ENCODE measurements around the gene RIC3. TPM values are rescaled to one million over a fixed set of nuclear protein-coding genes. Genes with fewer than 3 reads are reported as not detected.

The RIC3 gene
- total and polyA plus RNA-seq, 5 donors from 2014 or later: 1.5 to 23.8 (median 3.1) TPM

- Mint-ChIP-seq H3K4me1 (peaks cover 0 to 8% (median 0%) of the 10 kb centered on the region in 4 donors), H3K4me3 (no peak overlapping the region), H3K27ac (peak overlapping the region in 1 of 3 donors; percentile 45), H3K9me3 (peaks cover 0 to 2% (median 0%) of the 10 kb centered on the region in 7 donors), H3K27me3 (peaks cover 32% of the 10 kb centered on the region), H3K36me3 (no peaks in the 10 kb centered on the region)
- no peak for DNase-seq
- no peak for ATAC-seq (ENCODE audit: low read depth in 2 of 2)
- no peak overlapping the region for H3K4me3 ChIP-seq (ENCODE audit: low read depth, low read length)
- no peak overlapping the region for H3K27ac ChIP-seq (ENCODE audit: insufficient read depth, low read length, poor library complexity, severe bottlenecking)
- no peaks in the 10 kb centered on the region for H3K27me3 ChIP-seq (ENCODE audit: control insufficient read depth, insufficient read depth, low read length)
- H3K36me3 ChIP-seq (ENCODE audit: control insufficient read depth, insufficient read depth, low read length): no peaks in the 10 kb centered on the region
- no peaks in the 10 kb centered on the region for H3K9me3 ChIP-seq (ENCODE audit: control insufficient read depth in 2 of 2, low read length in 2 of 2)
- no peaks in the 10 kb centered on the region for H3K4me1 ChIP-seq (ENCODE audit: control insufficient read depth, insufficient read depth, low read length, poor library complexity, severe bottlenecking)
Measured at GRCh38 chr11:8206251-8207079, 37.6 kb upstream of the RIC3 start.

- no peaks in the 10 kb centered on the region for H3K4me1 ChIP-seq (ENCODE audit: control insufficient read depth, insufficient read depth, low read length, poor library complexity, severe bottlenecking)
- ATAC-seq (ENCODE audit: low read depth in 2 of 2): no peak
- no peaks in the 10 kb centered on the region for H3K36me3 ChIP-seq (ENCODE audit: control insufficient read depth, insufficient read depth, low read length)
- no peaks in the 10 kb centered on the region for H3K36me3 Mint-ChIP-seq
- peak overlapping the region in 1 of 3 donors; percentile 53 for H3K27ac Mint-ChIP-seq
- H3K9me3 ChIP-seq (ENCODE audit: control insufficient read depth in 2 of 2, low read length in 2 of 2): no peaks in the 10 kb centered on the region
- H3K27ac ChIP-seq (ENCODE audit: insufficient read depth, low read length, poor library complexity, severe bottlenecking): no peak overlapping the region
- H3K27me3 Mint-ChIP-seq: peaks cover 32% of the 10 kb centered on the region
- no peak for DNase-seq
- H3K4me3 Mint-ChIP-seq: no peak overlapping the region
- peaks cover 0 to 8% (median 0%) of the 10 kb centered on the region in 4 donors for H3K4me1 Mint-ChIP-seq
- H3K9me3 Mint-ChIP-seq: peaks cover 0 to 2% (median 0%) of the 10 kb centered on the region in 7 donors
- no peak overlapping the region for H3K4me3 ChIP-seq (ENCODE audit: low read depth, low read length)
- H3K27me3 ChIP-seq (ENCODE audit: control insufficient read depth, insufficient read depth, low read length): no peaks in the 10 kb centered on the region
Measured at GRCh38 chr11:8205566-8205965, 36.7 kb upstream of the RIC3 start.

GRCh38 chr11:8204596-8204995, 35.8 kb upstream of the RIC3 start:
- H3K36me3 ChIP-seq (ENCODE audit: control insufficient read depth, insufficient read depth, low read length): no peaks in the 10 kb centered on the region
- Mint-ChIP-seq H3K36me3 (no peaks in the 10 kb centered on the region), H3K27ac (peak overlapping the region in 1 of 3 donors; percentile 16), H3K4me3 (peak overlapping the region in 1 of 4 donors; percentile 26), H3K4me1 (peaks cover 0 to 8% (median 0%) of the 10 kb centered on the region in 4 donors), H3K27me3 (peaks cover 28% of the 10 kb centered on the region), H3K9me3 (no peaks in the 10 kb centered on the region)
- no peak for ATAC-seq (ENCODE audit: low read depth in 2 of 2)
- H3K4me3 ChIP-seq (ENCODE audit: low read depth, low read length): no peak overlapping the region
- H3K4me1 ChIP-seq (ENCODE audit: control insufficient read depth, insufficient read depth, low read length, poor library complexity, severe bottlenecking): no peaks in the 10 kb centered on the region
- DNase-seq: no peak
- no peak overlapping the region for H3K27ac ChIP-seq (ENCODE audit: insufficient read depth, low read length, poor library complexity, severe bottlenecking)
- no peaks in the 10 kb centered on the region for H3K27me3 ChIP-seq (ENCODE audit: control insufficient read depth, insufficient read depth, low read length)
- no peaks in the 10 kb centered on the region for H3K9me3 ChIP-seq (ENCODE audit: control insufficient read depth in 2 of 2, low read length in 2 of 2)

GRCh38 chr11:8204025-8204424, 35.2 kb upstream of the RIC3 start:
- H3K27me3 ChIP-seq (ENCODE audit: control insufficient read depth, insufficient read depth, low read length): no peaks in the 10 kb centered on the region
- H3K9me3 Mint-ChIP-seq: peaks cover 0 to under 1% (median 0%) of the 10 kb centered on the region in 7 donors
- no peak overlapping the region for H3K27ac Mint-ChIP-seq
- no peak overlapping the region for H3K4me3 Mint-ChIP-seq
- H3K27me3 Mint-ChIP-seq: peaks cover 26% of the 10 kb centered on the region
- no peak overlapping the region for H3K4me3 ChIP-seq (ENCODE audit: low read depth, low read length)
- DNase-seq (no peak), ATAC-seq (ENCODE audit: low read depth in 2 of 2) (no peak)
- no peaks in the 10 kb centered on the region for H3K4me1 ChIP-seq (ENCODE audit: control insufficient read depth, insufficient read depth, low read length, poor library complexity, severe bottlenecking)
- no peaks in the 10 kb centered on the region for H3K9me3 ChIP-seq (ENCODE audit: control insufficient read depth in 2 of 2, low read length in 2 of 2)
- no peaks in the 10 kb centered on the region for H3K36me3 Mint-ChIP-seq
- peaks cover 0 to 8% (median 0%) of the 10 kb centered on the region in 4 donors for H3K4me1 Mint-ChIP-seq
- no peaks in the 10 kb centered on the region for H3K36me3 ChIP-seq (ENCODE audit: control insufficient read depth, insufficient read depth, low read length)
- no peak overlapping the region for H3K27ac ChIP-seq (ENCODE audit: insufficient read depth, low read length, poor library complexity, severe bottlenecking)

- H3K27ac ChIP-seq (ENCODE audit: insufficient read depth, low read length, poor library complexity, severe bottlenecking): no peak overlapping the region
- ATAC-seq (ENCODE audit: low read depth in 2 of 2): no peak
- H3K9me3 Mint-ChIP-seq: peaks cover 0 to 2% (median 0%) of the 10 kb centered on the region in 7 donors
Measured at GRCh38 chr11:8203414-8203715, 34.5 kb upstream of the RIC3 start.

GRCh38 chr11:8202516-8203413, 33.9 kb upstream of the RIC3 start:
- no peak overlapping the region for H3K4me3 ChIP-seq (ENCODE audit: low read depth, low read length)
- Mint-ChIP-seq H3K36me3 (no peaks in the 10 kb centered on the region), H3K27me3 (peaks cover 22% of the 10 kb centered on the region), H3K27ac (no peak overlapping the region), H3K4me1 (peaks cover 0 to 8% (median 0%) of the 10 kb centered on the region in 4 donors), H3K9me3 (peaks cover 0 to 2% (median 0%) of the 10 kb centered on the region in 7 donors), H3K4me3 (no peak overlapping the region)
- H3K27me3 ChIP-seq (ENCODE audit: control insufficient read depth, insufficient read depth, low read length): peaks cover 2% of the 10 kb centered on the region
- H3K27ac ChIP-seq (ENCODE audit: insufficient read depth, low read length, poor library complexity, severe bottlenecking): no peak overlapping the region
- H3K36me3 ChIP-seq (ENCODE audit: control insufficient read depth, insufficient read depth, low read length): no peaks in the 10 kb centered on the region
- ATAC-seq (ENCODE audit: low read depth in 2 of 2): no peak
- DNase-seq: no peak
- no peaks in the 10 kb centered on the region for H3K9me3 ChIP-seq (ENCODE audit: control insufficient read depth in 2 of 2, low read length in 2 of 2)
- no peaks in the 10 kb centered on the region for H3K4me1 ChIP-seq (ENCODE audit: control insufficient read depth, insufficient read depth, low read length, poor library complexity, severe bottlenecking)

More at GRCh38 chr11:8203414-8203715, 34.5 kb upstream of the RIC3 start:
- Mint-ChIP-seq H3K4me3 (no peak overlapping the region), H3K27ac (no peak overlapping the region), H3K27me3 (peaks cover 26% of the 10 kb centered on the region), H3K36me3 (no peaks in the 10 kb centered on the region), H3K4me1 (peaks cover 0 to 8% (median 0%) of the 10 kb centered on the region in 4 donors)
- peaks cover 2% of the 10 kb centered on the region for H3K27me3 ChIP-seq (ENCODE audit: control insufficient read depth, insufficient read depth, low read length)
- no peaks in the 10 kb centered on the region for H3K9me3 ChIP-seq (ENCODE audit: control insufficient read depth in 2 of 2, low read length in 2 of 2)
- DNase-seq: no peak
- H3K4me1 ChIP-seq (ENCODE audit: control insufficient read depth, insufficient read depth, low read length, poor library complexity, severe bottlenecking): no peaks in the 10 kb centered on the region
- H3K36me3 ChIP-seq (ENCODE audit: control insufficient read depth, insufficient read depth, low read length): no peaks in the 10 kb centered on the region
- no peak overlapping the region for H3K4me3 ChIP-seq (ENCODE audit: low read depth, low read length)

GRCh38 chr11:8201644-8202365, 33.0 kb upstream of the RIC3 start:
- H3K9me3 ChIP-seq (ENCODE audit: control insufficient read depth in 2 of 2, low read length in 2 of 2): no peaks in the 10 kb centered on the region
- no peak overlapping the region for H3K27ac Mint-ChIP-seq
- H3K36me3 ChIP-seq (ENCODE audit: control insufficient read depth, insufficient read depth, low read length): no peaks in the 10 kb centered on the region
- no peak overlapping the region for H3K27ac ChIP-seq (ENCODE audit: insufficient read depth, low read length, poor library complexity, severe bottlenecking)
- no peaks in the 10 kb centered on the region for H3K4me1 ChIP-seq (ENCODE audit: control insufficient read depth, insufficient read depth, low read length, poor library complexity, severe bottlenecking)
- peaks cover 0 to 2% (median 0%) of the 10 kb centered on the region in 7 donors for H3K9me3 Mint-ChIP-seq
- H3K27me3 Mint-ChIP-seq: peaks cover 13% of the 10 kb centered on the region
- DNase-seq: no peak
- H3K27me3 ChIP-seq (ENCODE audit: control insufficient read depth, insufficient read depth, low read length): peaks cover 2% of the 10 kb centered on the region
- H3K36me3 Mint-ChIP-seq: no peaks in the 10 kb centered on the region
- H3K4me3 ChIP-seq (ENCODE audit: low read depth, low read length): no peak overlapping the region
- peak in 1 of 2 donors; percentile 43 for ATAC-seq (ENCODE audit: low read depth in 2 of 2)
- H3K4me1 Mint-ChIP-seq: peaks cover 0 to 6% (median 0%) of the 10 kb centered on the region in 4 donors
- H3K4me3 Mint-ChIP-seq: no peak overlapping the region
